Kidney glomerular epithelial cell (primary cell): Measurements from ENCODE around the gene MALSU1.
A peak's percentile ranks its signal among the peaks of the same experiment; 100 is the strongest.
"Not testable (repeated sequence)": the region's sequence is repeated elsewhere in the genome, so short reads cannot be mapped to it uniquely, and the experiment has no call there.

Experiments used
- DNase-seq: peaks from one replicate; lab custom pipeline; 2025; lab: John Stamatoyannopoulos, UW

Gene MALSU1

DNA sequence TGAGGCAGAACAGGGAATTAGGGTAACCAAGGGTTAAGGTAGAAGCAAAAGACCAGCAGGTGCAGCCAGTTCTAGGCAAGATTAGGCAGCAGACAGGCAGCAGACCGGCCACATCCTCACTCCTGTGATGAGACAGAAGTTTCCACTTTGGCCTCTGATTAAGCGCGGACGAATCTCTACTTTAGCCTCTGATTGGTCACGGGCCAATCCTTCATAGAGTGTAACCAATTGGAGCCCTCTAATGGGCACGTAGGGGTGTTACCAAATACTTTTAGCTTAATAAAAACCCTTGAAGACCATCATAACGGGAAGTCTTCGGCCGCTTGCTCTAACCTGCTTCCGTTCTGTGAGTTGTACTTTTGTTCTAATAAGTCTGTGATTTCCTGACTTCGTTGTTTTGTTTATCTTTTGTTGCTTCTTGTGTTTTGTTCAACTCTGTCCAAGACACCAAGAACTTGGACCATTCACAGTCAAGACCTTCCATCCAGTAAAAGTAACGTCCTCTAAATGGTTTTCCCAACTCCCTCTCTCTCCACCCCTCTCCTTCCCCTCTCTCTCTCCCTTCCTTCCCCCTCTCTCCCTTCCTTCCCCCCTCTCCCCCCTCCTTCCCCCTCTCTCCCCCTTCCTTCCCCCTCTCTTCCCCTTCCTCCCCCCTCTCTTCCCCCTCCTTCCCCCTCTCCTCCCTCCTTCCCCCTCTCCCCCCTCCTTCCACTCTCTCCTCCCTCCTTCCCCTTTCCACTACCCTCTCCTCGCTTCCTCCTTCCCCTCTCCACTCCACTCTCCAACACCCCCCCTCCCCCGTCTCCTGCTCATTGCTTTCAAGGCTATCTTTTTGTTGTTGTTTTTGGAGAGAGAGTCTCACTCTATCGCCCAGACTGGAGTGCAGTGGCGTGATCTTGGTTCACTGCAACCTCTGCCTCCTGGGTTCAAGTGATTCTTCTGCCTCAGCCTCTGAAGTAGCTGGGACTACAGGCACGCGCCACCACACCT, 13.2 kb upstream of the MALSU1 start:
- DNase-seq = no peak

DNA sequence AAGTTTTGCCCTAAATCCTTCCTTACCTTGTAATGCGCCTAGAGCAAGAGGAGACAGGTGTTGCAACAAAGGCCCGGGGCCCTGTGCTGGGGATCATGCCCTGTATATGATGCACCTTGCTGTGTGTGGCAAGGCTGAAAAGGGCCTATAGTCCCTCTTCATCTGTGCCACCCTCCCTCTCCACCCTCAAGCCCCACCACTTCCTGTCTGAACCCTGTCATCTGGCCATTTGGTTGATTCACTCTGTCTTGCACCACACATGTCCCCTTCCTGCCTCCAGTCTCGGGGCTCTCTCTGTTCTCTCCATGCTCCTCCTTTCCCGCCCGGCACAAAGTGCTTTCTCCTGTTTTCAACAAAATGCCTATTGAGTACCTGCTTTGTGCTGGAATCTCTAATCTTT, 11.5 kb upstream of the MALSU1 start:
- no peak for DNase-seq

DNA sequence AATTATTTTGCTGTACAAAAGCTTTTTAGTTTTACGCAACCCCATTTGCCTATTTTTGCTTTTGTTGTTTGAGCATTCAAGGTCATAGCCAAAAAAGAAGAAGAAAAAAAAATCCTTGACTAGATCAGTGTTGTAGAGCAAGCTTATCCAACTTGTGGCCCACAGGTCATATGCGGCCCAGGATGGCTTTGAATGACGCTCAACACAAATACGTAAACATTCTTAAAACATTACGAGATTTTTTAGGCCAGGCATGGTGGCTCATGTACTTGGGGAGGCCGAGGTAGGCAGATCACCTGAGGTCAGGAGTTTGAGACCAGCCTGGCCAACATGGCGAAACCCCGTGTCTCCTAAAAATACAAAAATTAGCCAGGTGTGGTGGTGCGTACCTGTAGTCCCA, 8.1 kb upstream of the MALSU1 start:
- DNase-seq = no peak

DNA sequence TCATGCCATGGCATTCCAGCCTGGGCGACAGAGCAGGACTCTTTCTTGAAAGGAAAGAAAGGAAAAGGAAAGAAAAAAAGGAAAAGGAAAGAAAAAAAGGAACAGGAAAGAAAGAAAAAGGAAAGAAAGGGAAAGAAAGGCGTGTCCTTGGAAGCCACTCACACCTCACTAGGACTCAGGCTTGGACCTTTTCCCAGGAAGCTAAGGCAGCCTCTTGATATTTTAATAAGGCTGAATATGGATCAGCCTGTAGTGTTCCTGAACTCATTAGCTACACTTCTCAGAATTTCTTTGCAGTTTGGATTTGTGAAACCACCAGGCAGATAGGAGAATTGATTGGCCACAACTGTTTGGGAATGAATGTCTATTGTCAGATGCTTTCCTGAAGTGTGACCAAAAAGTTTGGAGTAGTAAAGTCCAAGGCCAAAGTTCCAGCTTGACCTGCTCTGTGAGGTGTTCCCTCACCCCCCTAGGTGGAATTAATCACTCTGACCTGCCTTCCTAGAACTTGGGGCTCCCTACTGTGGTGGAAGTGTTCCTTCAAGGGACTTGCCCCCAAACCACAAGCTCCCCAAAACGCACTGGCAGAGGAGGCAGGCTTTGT, 7.1 kb upstream of the MALSU1 start:
- no peak for DNase-seq

DNA sequence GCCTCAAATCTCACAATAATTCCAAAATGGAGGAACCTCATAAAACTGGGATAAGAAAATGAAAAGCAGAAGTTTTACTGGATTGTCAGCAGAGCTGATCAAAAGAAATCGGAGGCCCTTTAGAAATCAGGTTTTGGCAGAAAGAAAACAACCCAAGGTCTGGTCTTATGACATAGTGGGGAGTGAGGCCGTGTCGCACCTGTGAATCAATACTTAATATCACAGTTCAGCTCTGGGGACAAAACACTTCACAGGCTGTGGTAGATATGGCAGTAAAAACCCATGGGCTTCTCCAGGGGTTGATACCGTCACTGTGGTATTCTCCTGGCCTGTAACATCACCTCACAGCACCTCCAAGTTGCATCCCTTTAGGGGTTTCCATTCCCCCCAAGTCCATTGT, 6.5 kb upstream of the MALSU1 start:
- DNase-seq = no peak

DNA sequence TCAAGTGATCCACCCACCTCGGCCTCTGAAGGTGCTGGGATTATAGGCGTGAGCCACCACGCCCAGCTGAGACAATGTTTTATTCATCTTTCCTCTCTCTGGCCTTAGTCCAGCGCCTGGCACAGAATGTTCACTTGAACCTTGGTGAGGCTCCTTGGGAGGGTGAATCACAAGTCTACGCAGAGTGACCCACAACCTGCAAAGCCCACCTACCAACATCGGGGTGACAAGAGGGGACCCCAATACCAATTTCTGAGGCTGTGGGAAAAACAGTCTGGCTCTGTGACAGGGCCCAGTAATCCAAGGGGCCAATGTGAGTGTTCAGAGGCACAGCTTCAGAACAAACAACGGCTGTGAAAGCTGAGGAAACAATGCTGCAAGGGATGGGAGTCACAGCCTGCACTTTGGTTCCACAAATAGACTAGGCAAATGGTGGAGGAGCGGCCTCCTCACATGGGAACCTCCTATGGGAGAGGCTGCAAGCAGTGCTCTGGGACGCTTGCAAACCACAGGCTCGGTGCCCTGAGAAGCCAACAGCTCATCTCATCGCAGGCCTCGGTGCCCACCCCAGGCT, 5.6 kb upstream of the MALSU1 start:
- no peak for DNase-seq

DNA sequence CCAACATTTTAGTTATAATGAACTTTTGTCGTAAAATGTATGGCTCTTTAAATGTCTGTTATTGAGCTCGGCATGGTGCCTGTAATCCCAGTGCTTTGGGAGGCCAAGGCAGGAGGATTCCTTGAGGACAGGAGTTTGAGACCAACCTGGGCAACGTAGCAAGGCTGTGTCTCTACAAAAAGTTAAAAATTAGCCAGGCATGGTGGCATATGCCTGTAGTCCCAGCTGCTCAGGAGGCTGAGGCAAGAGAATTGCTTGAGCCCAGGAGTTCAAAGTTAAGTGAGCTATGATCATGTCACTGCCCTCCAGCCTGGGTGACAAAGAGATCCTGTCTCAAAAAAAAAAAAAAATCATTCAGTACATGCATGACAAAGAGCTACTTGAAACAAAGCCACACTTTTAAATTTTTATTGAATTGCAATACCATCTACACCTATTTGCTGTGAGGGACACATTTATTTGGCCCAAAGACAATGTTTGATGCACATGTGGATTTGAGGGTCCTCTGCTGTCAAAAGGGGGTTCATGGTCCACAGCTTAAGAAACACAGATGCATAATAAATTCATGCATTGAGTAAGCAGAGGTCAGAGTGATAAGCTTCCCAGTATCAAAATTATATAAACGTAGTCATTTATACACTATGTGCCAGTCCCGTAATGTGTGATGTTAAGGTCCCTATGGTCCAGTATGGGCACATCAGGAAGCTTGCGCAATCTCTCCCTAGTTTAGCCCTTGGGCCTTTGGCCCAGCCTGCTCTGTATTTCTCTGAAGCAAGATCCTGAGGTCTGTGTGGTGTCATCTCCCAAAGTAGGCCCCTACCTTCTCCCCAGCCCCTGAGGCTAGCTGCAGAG, 4.4 kb upstream of the MALSU1 start:
- no peak for DNase-seq

DNA sequence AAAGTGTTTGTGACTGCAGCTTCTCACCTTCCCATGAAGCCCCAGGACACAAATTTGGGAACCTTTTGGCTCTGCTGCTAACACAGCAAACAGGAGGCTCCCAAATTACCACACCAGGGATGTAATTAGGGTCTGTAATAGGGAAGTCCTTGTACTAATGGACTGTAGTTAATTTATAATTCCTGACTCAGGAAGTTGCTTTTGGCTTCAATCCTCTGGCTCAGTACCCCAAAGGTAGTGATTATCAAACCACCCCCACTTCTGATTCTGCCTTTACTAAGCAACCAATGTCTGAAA, 3.8 kb upstream of the MALSU1 start:
- no peak for DNase-seq

DNA sequence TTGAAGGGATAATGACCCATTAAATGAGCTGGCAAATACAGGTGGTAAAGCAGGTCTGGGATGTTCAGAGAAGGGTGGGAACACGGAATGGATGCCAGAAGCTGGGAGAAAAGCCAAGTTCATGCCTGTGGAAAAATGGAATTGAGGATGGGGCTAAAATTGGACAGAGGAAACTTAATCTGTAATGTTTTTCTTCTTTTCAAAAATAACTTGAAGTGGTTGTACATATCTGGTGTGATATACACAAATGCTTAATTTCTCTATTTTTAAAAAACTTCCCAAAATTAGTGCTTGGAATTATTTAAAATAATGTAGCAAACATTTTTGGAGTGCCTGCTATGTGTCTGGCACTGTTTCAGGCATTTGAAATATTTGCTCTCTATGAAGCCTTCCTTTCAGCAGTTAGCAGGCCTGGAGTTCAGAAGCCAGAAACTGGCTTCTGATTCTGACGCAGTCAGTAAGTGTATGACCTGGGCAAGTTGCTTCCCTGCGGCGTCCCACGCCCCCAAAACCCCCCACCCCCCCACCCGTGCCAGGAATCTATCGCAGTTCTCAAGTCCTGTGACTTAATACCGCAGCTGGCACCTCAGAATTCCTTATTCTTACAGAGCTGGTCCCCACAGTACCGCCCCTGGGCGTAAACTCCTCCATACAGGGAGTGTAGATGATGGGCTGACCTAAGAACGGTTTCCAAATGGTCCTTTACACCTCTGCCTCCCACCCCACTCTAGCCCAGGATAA, 828 bp upstream of the MALSU1 start:
- DNase-seq = peak; percentile 56

DNA sequence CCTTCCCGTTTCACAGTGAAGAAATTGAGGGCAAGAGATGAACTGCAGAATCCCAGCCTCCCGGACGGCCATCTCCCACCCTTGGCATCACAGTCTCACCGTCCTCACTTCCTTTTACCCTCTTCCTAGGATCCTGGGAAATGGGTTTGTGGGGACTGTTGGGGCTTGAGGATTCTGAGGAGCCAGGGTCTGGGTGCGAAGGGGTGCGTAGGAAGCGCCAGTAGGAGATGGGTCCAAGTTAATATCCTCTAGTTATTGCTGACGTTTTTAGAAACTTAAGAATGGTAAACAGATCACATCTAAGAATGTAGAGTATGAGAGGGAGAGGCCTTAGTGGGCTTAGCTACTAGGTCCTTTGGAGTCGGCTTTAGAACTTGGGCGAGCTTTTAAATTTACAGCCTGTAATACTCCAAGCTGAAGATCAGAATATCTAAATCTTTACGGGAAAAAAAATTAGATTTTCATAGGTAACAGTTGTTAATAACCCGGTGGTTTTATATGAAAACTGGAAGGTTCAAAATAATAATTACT, 696 bp downstream of the MALSU1 start:
- no peak for DNase-seq

DNA sequence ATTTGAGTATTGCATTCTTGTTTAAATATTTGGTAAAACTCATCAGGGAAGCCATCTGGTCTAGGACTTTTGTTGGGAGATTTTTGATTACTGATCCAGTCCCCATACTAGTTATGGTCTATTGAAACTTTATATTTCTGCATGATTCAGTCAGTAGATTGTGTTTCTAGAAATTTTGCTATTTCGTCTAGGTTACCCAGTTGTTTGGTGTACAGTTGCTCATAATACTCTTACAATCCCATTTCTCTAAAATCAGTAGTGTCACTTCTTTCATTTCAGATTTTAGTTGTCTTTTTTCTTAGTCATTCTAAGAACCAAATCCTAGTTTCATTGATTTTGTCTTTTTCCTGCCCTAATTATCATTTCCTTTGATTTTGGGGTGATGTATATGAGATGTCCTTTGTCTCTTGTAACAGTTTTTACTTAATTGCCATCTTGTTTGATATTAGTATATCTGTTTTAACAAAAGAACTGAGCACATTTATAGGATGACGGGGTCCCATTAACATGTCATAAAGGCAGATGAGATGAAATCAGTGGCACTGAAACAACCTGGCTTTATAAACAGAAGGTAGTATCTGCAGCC, 7.9 kb downstream of the MALSU1 start:
- no peak for DNase-seq

DNA sequence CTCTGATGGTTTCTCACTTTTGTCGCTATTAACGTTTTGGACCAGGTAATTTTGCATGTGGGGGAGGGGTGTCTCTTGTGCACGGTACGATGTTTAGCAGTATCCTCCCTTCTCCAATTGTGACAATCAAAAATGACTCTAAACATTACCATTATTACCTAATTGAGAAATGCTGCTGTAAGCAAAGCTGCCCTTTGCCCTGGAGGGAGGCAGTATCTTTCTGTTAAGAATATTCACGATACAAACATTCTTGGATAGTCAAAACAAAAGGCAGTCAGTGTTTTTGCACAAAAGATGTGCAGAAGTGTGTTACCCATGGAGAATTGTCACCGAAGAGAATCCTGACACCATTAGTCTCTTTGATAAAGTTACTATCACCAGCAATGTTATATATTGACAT, 9.6 kb downstream of the MALSU1 start:
- no peak for DNase-seq

DNA sequence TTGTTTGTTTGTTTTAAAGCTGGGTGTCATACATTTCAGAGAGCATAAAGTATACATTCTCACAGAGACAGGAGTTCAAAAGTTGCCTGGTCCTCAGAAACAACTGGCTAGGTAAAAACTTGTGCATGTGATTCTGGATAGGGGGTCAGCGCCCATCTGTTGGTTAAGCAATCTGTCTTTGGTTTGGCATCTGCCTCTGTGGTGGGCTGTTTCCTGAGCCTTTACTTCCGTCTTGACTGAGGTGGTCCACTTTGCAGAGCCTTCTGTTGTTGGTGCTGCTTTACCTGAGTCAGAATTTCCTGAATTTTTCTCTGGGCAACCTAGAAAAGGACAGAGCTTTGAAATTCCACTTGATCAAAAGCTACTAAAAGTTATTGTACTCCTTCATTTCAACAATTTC, 13.0 kb downstream of the MALSU1 start:
- DNase-seq = not testable (repeated sequence)

DNA sequence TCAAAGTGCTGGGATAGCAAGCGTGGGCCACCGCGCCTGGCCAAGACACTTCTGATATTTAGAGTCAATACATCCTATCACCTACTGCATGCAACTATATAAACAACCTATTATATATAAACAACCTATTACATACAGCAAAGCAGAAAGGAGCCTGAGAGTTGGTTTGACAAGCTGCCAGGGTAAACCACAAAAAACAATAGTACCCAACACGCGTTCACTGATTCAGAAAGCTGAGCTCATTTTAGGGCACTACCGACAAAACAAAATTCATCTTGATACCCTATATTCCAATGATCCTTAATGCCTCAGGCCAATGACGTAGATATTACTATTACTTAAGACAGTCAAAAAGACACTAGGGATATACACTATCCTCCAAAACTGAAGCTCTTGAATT, 16.2 kb downstream of the MALSU1 start:
- DNase-seq = peak; percentile 12

DNA sequence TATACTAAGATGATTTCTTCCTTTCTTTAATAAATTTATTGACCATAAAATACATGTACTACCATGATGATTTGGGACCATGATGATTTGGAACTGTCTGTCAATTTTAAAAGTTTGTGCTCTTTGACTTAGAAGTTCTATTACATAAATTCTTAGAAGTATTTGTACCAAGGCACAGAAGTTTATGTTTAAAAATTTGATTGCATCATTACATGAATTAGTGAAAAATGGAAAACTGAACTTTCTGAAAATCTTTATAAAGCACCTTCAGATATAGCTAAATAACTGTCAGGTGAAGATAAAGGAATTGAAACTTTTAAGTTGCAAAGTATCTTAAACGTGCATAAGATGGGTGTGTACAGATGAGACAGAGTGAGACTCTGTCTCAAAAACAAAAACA, 32.0 kb downstream of the MALSU1 start:
- DNase-seq = no peak

DNA sequence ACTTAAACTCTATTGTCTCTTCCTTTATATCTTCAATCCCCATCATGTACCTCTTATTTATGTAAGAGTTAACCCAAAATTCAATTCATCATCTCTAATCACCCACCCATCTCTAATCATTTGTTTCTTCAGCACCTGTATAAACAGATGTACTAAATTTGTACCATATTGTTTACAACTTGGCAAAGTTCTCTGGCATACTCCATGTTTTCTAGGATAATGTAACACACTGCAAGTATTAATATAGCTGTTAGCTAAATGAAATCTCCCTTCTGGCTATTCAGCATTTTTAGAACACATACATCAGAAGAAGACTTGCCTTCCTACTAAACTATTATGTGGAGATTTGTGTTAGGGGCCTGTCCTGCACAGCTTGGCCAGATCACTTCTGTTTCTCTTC, 33.1 kb downstream of the MALSU1 start:
- DNase-seq = no peak

DNA sequence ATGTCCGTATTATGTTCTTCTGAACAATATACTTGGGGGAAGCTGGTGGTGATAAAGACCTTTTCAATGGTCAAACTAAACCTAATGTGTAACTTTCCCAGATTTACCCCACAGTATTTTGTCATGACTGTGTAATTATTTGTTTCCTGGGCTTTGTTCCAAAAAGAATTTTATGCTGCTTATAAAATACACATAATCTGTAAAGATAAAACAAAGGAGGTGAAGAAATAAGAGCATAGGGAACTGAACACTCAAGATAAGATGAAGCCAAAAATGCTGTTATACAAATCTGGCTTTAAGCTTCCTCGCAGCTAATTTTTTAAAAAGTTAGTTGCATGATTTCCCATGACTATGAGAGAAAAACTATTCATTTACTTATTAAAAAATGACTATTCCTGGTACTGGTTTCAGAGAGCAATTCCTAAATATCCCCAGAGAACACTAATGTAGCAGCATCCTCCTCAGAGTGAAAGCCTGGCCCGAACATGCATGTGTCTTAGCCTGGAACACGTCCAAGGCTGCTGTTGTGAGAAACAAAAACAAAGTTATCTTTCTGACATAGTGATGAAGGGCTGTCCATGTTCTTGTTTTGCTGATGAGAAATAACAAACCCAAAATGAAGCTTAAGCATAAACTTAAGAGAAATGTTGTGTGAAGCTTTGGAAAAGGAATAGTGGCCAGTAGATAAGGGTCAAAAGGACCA, 33.9 kb downstream of the MALSU1 start:
- no peak for DNase-seq

DNA sequence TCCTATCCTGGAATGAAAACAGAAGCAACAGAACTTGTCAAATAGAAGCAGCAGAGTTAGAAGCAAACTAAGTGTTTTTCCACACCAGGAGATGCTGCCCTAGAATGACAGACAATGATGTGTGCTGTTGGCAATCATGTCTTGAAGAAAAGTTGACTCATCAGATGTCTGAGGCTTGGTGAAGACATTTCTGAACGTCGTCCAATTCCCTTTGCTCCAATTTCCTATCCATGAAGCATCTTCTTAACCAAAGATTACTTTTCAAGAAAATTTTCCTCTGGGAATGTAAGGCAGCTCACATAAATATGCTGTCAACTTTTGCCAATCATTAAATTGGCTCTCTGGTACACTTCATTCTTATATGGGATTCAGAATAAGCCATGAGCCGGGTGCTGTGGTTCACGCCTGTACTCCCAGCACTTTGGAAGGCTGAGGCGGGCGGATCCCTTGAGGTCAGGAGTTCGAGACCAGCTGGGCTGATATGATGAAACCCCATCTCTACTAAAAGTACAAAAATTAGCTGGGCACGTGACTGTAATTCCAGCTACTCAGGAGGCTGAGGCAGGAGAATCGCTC, 34.6 kb downstream of the MALSU1 start:
- DNase-seq = peak; percentile 86

DNA sequence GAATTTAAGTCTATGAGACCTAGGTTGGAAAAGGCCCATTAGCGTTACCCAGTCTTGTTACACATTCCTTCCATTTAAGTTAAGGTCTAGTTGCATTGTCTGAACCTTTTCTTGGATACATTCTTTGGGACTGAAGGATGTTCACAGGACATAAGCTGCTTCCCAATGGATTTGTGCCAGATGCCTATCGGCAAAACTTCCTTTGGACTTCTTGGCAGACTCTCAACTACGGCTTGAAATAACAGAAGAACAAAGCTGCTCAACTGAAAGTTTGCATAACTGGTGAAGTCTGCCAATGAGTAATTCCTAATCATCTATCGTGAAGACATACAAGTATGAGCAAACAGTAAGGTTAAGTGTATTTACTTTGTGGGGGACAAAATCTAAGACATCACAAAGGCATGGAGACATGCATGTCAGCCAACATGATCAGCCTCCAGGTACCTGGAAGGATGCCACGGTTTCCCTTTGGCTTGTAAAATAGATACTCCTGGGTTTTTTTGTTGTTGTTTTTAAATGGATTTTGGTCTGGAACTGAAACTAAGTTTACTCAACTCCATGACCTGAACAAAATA, 35.4 kb downstream of the MALSU1 start:
- DNase-seq = peak; percentile 97

DNA sequence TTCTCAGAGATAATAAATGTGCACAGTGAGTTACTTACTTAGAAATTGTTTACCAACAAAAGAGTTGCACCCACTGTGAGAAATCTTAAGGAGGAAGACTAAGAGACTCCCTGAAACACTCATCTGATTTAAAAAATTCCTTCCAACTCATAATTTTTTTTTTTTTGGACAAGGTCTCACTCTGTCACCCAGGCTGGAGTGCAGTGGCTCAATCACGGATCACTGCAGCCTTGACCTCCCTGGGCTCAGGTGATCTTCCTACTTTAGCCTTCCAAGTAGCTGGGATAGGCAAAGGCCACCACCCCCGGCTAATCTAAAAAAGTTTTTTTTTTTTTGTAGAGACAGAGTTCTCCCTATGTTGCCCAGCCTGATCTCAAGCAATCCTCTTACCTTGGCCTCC, 36.0 kb downstream of the MALSU1 start:
- no peak for DNase-seq
